Endothelial cell of umbilical vein (primary cell): ENCODE measurements around the gene C22orf23. TPM values are rescaled to one million over a fixed set of nuclear protein-coding genes. Genes with fewer than 3 reads are reported as not detected.

Source experiments
- BruUV-seq: library from RNA; stranded (reverse); fragments of 400-500 nt; replicated peaks from 2 replicates; lab custom pipeline; 2021; lab: Mats Ljungman, UMichigan
- CTCF ChIA-PET: fragments of 300-600, 350-600 bp; sonication (Branson Sonifier 250); formaldehyde crosslinking; loops from one replicate; lab custom pipeline; 2021; ENCODE audit warnings: antibody characterized with exemption, inconsistent platforms; lab: Charles Lee
- POLR2A ChIA-PET: fragments of 300-600, 350-600 bp; sonication (Branson Sonifier 250); formaldehyde crosslinking; loops from one replicate; lab custom pipeline; 2021; ENCODE audit warnings: antibody characterized with exemption, inconsistent platforms; lab: Charles Lee
- DNase-seq: peaks from one replicate; pipeline ENCODE4 v3.0.0-alpha.2; 2011; ENCODE audit warnings: low read depth, low spot score
- FAIRE-seq: peaks from 2 replicates; lab custom pipeline; 2011; peaks lifted over from hg19 to GRCh38; lab: Jason Lieb, UNC
- H2AFZ ChIP-seq: 2 replicates; pipeline ENCODE4 v1.6.0; 2012; ENCODE audit warnings: low read depth, low read length, control low read depth, inconsistent platforms
- H3K27ac ChIP-seq: 2 replicates; pipeline ENCODE4 v1.5.1; 2011; ENCODE audit warnings: low read depth, mild to moderate bottlenecking, control low read depth, low read length, moderate library complexity; ENCODE audit not compliant: insufficient read depth
- H3K27me3 ChIP-seq, 2 experiments: 2 replicates each; pipeline versions ENCODE4 v1.6.0 to v1.6.1; 2011; ENCODE audit warnings: low read length in 2 of 2, mixed read lengths in 1 of 2; ENCODE audit not compliant: control insufficient read depth in 2 of 2, insufficient read depth in 2 of 2
- H3K36me3 ChIP-seq, 2 experiments: 2 replicates in 1 of 2; 3 replicates in 1 of 2; pipeline ENCODE4 v1.5.1; 2011; ENCODE audit warnings: low read length in 2 of 2, mild to moderate bottlenecking in 1 of 2, moderate library complexity in 1 of 2; ENCODE audit not compliant: control insufficient read depth in 2 of 2, insufficient read depth in 2 of 2; ENCODE audit errors: extremely low read depth in 1 of 2
- H3K4me1 ChIP-seq: 3 replicates; pipeline ENCODE4 v1.5.1; 2011; ENCODE audit warnings: mild to moderate bottlenecking, low read length; ENCODE audit not compliant: control insufficient read depth, insufficient read depth; ENCODE audit errors: extremely low read depth
- H3K4me2 ChIP-seq: 2 replicates; pipeline ENCODE4 v1.6.1; 2011; ENCODE audit warnings: low read length, control low read depth, mixed read lengths; ENCODE audit not compliant: insufficient read depth
- H3K4me3 ChIP-seq, 3 experiments: fragments of 200-600 bp in 1 of 3; sonication (generic), shearing (Covaris generic) in 1 of 3; replicated peaks in 1 of 3; 2 replicates each; pipeline ENCODE4 v1.5.1; 2011 to 2016; ENCODE audit warnings: control low read depth in 3 of 3, low read length in 3 of 3, mild to moderate bottlenecking in 2 of 3, inconsistent platforms in 1 of 3, low read depth in 1 of 3, moderate library complexity in 1 of 3; ENCODE audit not compliant: insufficient read depth in 1 of 3
- H3K79me2 ChIP-seq: 2 replicates; pipeline ENCODE4 v1.6.0; 2012; ENCODE audit warnings: low read length, inconsistent platforms; ENCODE audit not compliant: control insufficient read depth, insufficient read depth
- H3K9ac ChIP-seq: replicated peaks from 2 replicates; pipeline ENCODE3; 2011; ENCODE audit warnings: low read length, control low read depth; ENCODE audit not compliant: insufficient read depth; ENCODE audit errors: extremely low read depth
- H3K9me1 ChIP-seq: replicated peaks from 3 replicates; pipeline ENCODE4 v1.6.0; 2011; ENCODE audit warnings: mild to moderate bottlenecking, low read length; ENCODE audit not compliant: control insufficient read depth, insufficient read depth; ENCODE audit errors: extremely low read depth
- H3K9me3 ChIP-seq: replicated peaks from 2 replicates; pipeline ENCODE4 v1.5.1; 2012; ENCODE audit warnings: low read length, inconsistent platforms; ENCODE audit not compliant: control insufficient read depth, insufficient read depth
- H4K20me1 ChIP-seq: replicated peaks from 2 replicates; pipeline ENCODE3; 2011; ENCODE audit warnings: mild to moderate bottlenecking, low read length; ENCODE audit not compliant: control insufficient read depth, insufficient read depth; ENCODE audit errors: extremely low read depth
- CTCF ChIP-seq, 2 donors: IDR thresholded peaks; 1 replicate in 1 of 2; 2 replicates in 1 of 2; pipeline ENCODE4 v1.5.1; 2011; ENCODE audit warnings: low read length in 2 of 2, mild to moderate bottlenecking in 2 of 2, moderate library complexity in 2 of 2, control low read depth in 1 of 2, inconsistent platforms in 1 of 2, low read depth in 1 of 2; ENCODE audit not compliant: insufficient read depth in 1 of 2; ENCODE audit errors: extremely low read depth in 1 of 2
- GATA2 ChIP-seq: IDR thresholded peaks from 2 replicates; pipeline ENCODE4 v1.7.0; 2011; ENCODE audit warnings: low read depth, mild to moderate bottlenecking, moderate library complexity, mixed read lengths, low read length; ENCODE audit not compliant: insufficient read length, insufficient read depth
- JUN ChIP-seq: IDR thresholded peaks from 2 replicates; pipeline ENCODE4 v1.6.1; 2011; ENCODE audit warnings: borderline replicate concordance, low read depth; ENCODE audit not compliant: insufficient read length, insufficient read depth
- MAX ChIP-seq: IDR thresholded peaks from 2 replicates; pipeline ENCODE4 v1.6.1; 2011; ENCODE audit not compliant: insufficient read depth, insufficient read length
- POLR2A ChIP-seq: IDR thresholded peaks from 2 replicates; pipeline ENCODE4 v1.6.1; 2012; ENCODE audit warnings: low read depth, mild to moderate bottlenecking, control low read depth, low read length
- dilution Hi-C: fragments of 300-500 bp; cut with MboI; formaldehyde crosslinking; loops from one replicate; pipeline ENCODE4 v1.15.0; 2019; ENCODE audit warnings: low sequenced_read_pairs; ENCODE audit not compliant: extremely low pct_ligation_motif_present
- intact Hi-C: fragments of 100-400 bp; cut with micrococcal nuclease; formaldehyde crosslinking; loops from one replicate; pipeline ENCODE4 v1.10.0; 2022
- polyA plus RNA-seq, 4 experiments: library from polyadenylated mRNA; depleted of rRNA in 3 of 4; stranded (reverse) in 3 of 4; unstranded in 1 of 4; fragments of >200 nt; gene quantifications; 2 replicates each; pipeline versions ENCODE4 v1.2.1 to v1.2.3, GENCODE V29; 2011 to 2012; ENCODE audit warnings: missing spikeins in 1 of 4
- total RNA-seq: library from RNA; stranded (reverse); gene quantifications from 2 replicates; pipeline ENCODE4 v1.2.3, GENCODE V29; 2021

Gene C22orf23
- total and polyA plus RNA-seq, 2 donors (not counting 3 experiments of a cell fraction or from before 2014, with no cell fraction given) = 0.23 to 0.44 TPM

- dilution Hi-C loops (no loop called here), intact Hi-C loops (no loop called here)
- TF ChIP-seq POLR2A (no peak), GATA2 (no peak), MAX (no peak), JUN (peak; percentile 68), CTCF (IDR thresholded peaks at IDR 0.05; ENCODE audit: extremely low read depth in 1 of 2, insufficient read depth in 1 of 2, low read depth in 1 of 2, low read length in 2 of 2) (no peak)
- no peak overlapping the region for H3K9ac ChIP-seq
- ChIA-PET POLR2A (interaction anchor here (0.8 kb wide), 1 partner anchor 21 kb away, joined by 4 read pairs; no protein-coding TSS in a partner anchor), CTCF (interaction anchor here (0.6 to 1.0 kb wide), 3 partner anchors 12 to 52 kb away, joined by 3 read pairs; no protein-coding TSS in a partner anchor)
- DNase-seq (peak; percentile 23), FAIRE-seq (peak; percentile 4)
- H3K4me2 ChIP-seq = no peak overlapping the region
- no peaks in the 10 kb centered on the region for H3K36me3 ChIP-seq
- H4K20me1 ChIP-seq = no peaks in the 10 kb centered on the region
- no peaks in the 10 kb centered on the region for H3K9me3 ChIP-seq
- no peaks in the 10 kb centered on the region for H3K27me3 ChIP-seq
- no peak overlapping the region for H3K27ac ChIP-seq
- BruUV-seq = no TSS peak
- H3K79me2 ChIP-seq = no peaks in the 10 kb centered on the region
- H3K4me3 ChIP-seq = no peak overlapping the region
- H2AFZ ChIP-seq = no peak overlapping the region
- H3K9me1 ChIP-seq = no peaks in the 10 kb centered on the region
- peaks cover 3% of the 10 kb centered on the region for H3K4me1 ChIP-seq
Measured at GRCh38 chr22:37999640-38000272, 46.4 kb upstream of the C22orf23 start.
